NCI-H2107 (cell line): ENCODE measurements around the gene ADAM12.

Experiments used
- DNase-seq: peaks from one replicate; lab custom pipeline; 2025; lab: John Stamatoyannopoulos, UW

ADAM12 gene

DNA sequence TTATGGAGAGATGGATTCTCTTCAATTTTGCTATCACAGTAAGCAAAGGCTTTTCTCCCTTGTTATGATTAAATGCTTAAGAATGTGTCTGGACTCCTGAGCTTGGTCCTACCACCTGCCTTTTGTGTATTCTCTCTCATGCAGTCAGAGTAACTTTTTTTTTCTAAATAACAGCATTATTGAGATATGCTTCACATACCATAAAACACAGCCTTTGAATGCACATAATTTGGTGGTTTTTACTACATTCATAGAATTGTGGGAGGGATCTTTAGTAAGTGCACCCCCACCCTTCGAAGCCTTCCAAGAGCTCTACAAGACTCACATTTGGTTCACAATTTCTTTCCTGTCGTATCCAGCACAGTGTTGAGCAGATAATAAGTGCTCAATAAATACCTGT is 175.5 kb downstream of the ADAM12 start:
- DNase-seq, result no peak

DNA sequence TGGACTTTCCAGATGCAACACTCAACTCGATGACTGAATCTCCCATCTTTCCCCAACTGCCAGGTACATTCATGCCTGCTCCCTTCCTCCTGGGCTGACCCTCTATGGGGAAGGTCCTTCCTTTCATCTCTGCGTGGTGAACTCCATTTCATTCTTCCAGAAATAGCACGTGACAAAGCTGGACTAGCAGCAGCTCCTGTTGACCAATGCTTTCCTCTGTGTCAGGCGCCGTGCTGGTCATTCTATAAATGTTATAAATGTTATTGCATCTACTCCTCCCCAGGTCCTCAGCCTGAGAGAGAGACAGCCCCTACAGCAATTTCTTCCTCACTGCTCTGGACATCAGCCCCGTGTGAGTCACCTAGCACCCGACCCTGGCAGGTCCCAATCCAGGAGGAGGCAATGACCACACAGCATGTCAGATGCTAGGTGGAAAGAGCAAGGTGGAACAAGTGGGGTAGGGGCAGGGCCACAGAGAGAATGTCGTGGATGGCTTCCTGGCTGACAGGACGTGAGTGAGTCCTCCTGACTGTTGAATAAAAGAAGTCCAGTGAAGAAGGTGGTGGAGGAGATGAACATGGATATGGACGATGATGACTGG is 178.1 kb downstream of the ADAM12 start:
- no peak for DNase-seq

DNA sequence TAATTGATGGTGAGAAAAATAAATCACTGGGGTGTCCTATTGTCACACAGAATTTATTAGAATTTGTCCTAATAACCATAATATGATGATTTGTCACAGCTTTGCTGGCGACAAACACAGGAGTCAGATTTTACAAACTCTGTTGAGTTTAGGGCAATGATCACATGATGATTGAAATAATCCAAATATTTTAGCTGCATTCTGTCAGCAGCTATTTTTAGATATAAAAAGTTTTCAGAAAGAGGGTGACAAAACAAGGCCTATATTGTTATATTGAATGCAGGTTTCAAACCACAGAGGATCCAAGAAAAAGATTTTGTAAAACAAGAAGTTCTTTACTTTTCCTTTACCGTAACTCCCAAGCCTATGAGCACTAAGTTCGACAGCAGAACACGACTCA is 178.8 kb downstream of the ADAM12 start:
- no peak for DNase-seq

GRCh38 chr10:126208726-126209302 is 179.5 kb downstream of the ADAM12 start:
- no peak for DNase-seq

GRCh38 chr10:126207851-126208250 is 180.4 kb downstream of the ADAM12 start:
- DNase-seq, result no peak

DNA sequence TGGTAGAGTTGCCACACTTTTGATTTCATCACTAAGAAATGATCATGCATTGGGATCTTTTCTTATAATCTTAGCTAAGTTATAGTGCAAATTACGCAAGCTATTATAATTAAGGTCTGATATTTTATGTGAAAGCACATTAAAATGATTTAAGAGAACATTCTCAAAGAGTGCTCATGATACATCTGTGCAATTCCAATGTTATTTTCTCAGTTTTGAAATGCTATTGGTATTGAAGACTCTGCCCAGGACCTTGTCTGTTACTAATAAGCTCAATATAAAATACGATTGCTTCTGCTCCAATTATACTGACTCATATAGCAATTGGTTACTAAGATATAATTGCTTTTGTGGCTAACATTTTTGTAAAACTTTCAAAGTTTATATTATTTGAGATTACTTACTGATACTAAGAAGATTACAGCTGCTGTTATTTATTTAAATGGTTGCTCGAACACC is 180.9 kb downstream of the ADAM12 start:
- DNase-seq, result no peak

- DNase-seq, result no peak
Observed at GRCh38 chr10:126205486-126206205, 182.6 kb downstream of the ADAM12 start.

DNA sequence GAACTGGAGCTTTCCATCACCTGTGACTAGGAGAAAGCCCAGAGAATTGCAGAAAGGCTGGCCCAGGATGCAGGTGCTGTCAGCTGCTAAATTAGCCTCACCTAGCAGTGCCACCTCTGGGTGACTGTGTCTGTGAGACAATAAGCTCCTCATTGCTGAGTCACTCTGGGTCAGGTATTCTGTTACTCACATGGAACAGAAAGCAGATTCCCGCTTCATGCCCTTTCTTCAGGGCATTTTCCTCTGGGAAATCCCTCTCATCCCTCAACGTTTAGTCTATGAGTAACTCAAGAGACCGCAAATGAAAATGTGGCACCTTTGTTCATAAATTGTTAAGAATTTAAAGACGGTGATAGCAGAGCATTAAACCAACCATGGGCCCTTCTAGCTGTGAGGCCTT is 184.0 kb downstream of the ADAM12 start:
- DNase-seq, result no peak

DNA sequence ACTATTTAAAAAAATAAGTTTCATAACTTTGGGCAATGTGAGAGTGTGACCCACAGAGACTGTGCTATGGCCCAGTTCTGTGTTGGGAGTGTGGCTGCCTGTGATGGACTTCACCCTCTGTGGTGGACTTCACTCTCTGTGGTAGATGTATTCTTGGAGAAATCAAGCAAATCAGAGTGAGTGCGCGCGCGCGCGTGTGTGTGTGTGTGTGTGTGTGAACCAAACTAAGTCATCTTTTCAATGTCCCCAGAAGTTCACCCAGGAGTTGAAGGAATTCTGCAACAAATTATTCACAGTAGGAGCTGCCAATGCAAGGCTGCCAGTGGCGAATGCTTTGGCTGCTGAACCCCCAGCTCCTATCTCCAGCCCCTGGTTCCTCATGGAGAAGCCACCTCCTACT is 184.5 kb downstream of the ADAM12 start:
- no peak for DNase-seq

- no peak for DNase-seq
Observed at GRCh38 chr10:126201603-126202002, 186.7 kb downstream of the ADAM12 start.

DNA sequence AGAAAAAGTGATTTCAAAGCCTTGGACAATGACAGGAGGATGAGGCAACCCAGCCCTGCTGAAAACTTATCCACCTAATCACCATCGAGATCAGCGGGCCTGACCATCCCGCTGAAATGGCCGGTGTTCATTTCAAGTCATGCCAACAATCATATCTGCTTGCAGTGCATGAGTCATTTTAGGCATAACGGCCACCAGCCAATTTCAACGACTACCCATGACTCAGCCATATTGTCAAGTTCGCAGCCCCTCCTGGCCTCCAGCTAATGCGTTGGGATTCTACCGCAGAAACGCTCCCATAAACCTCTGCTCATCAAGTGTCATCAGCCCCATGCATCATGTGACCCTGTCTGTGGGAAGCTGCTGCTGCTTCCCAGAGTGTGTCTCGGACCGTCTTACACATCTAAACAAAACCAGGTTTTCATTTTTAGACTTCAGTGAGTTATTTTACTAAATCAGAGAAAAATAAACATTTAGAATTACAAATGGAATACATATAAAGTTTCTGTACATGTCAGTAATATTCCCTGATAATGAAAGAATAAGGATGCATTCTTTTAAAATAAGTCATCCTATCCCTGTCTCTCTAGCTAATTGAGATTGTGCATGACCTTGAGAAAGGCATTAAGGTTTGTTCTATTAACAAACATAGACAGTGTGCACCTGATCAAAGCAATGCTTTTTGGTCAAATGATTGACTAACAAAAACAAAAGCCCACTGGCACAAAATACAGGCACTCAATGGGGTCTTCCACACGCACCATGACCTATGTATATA is 188.9 kb downstream of the ADAM12 start:
- DNase-seq, result no peak

- DNase-seq, result no peak
Observed at GRCh38 chr10:126198681-126199080, 189.6 kb downstream of the ADAM12 start.

DNA sequence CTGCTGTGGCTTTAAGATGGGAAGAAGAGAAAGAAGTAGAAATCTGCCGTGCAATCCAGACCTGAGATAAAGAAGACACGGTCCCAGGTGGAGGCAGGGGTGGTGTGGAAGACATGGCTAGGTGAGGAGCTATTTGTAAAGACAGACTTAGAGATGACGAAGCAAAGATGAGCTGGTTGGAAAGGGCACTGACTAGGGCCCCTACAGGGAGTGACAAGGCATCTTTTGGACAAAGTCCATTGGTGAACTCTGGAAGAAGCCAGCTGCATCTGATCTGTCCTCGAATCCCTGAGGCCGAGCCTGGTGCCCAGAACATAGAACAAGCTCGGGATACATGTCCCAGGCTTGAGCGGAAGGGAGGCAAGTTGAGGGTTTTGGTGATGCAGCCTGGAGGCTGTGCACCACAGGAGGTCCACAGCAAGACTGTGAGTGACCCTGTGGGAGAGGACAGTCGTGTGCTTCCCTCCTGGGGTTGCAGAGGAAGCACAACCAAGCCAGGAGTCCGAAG is 191.2 kb downstream of the ADAM12 start:
- no peak for DNase-seq

GRCh38 chr10:126196281-126196680 is 192.0 kb downstream of the ADAM12 start:
- no peak for DNase-seq

- DNase-seq, result no peak
Observed at GRCh38 chr10:126191192-126191591, 197.1 kb downstream of the ADAM12 start.

DNA sequence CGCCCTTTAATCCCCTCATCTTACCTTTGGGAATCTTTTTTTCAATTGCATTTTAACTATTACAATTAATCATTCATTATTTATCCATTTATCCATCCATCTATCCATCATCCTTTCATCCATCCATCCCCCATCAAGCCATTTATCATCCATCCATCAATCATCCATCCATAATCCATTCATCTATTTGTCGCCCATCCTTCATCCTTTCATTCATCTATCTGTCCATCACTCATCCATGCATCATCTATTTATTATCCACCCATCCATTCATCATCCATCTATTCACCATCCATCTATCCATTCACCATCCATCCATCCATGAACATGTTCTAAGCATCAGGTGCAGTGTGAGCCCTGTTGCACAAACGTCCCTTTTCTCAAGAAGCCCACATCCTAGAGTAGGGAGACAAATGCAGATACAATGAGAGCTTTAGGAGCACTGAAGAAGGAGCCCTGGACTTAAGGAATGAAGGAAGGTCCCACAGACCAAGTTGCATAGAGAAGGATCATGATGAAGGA is 199.5 kb downstream of the ADAM12 start:
- DNase-seq, result no peak

- no peak for DNase-seq
Observed at GRCh38 chr10:126187399-126187798, 200.9 kb downstream of the ADAM12 start.

DNA sequence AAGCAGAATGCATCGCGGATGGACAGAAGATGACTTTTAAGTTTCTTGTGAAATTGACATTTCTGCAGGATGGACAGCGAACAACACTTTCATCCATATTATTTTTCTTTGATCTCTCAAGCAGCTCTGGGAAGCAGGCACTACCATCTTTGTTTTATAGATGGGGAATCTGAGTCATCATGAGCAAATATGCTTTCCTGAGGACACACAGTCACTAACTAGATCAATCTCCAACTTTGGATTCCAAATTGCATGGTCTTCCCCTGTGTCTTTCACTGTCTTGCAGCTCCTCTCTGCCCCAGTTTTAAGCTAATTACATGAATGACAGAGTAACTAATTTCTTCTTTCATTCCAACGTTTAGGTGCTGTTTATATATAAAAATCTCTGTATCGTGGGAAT is 201.5 kb downstream of the ADAM12 start:
- DNase-seq, result no peak

DNA sequence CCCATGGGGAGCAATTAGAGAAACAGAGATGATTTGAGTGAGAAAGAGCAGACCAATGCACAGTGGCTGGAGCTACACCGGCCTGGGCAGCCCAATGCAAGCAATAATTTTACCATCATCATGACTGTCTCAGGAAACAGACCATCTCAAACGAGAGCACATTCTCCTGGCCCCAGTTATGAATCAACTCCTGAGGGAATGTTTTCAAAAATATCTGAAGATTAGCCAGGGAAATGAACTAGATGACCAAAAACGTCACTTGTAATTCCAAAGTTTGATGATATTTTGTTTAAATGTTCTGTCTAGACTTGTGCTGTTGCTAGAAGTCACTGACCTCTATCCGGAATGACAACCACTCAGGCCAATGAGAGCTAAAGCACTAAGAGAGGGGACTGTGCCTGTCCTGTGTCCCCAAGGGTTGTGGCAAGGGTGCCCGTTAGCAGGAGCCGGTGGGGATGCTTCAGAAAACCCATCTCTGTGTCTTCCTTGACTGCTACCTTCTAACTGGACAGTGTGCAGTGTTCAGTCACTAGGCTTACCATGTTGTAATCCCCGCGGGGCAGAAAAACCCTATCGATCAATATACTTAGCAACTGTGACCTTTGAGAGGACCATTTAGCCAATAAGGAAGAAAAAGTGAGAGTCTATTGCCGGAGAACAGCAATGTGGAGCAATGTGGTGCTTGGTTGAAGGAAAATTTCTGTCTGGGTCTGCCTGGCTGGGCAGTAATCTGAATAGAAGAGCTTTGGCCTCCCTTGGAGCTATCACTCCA is 202.4 kb downstream of the ADAM12 start:
- DNase-seq, result no peak

DNA sequence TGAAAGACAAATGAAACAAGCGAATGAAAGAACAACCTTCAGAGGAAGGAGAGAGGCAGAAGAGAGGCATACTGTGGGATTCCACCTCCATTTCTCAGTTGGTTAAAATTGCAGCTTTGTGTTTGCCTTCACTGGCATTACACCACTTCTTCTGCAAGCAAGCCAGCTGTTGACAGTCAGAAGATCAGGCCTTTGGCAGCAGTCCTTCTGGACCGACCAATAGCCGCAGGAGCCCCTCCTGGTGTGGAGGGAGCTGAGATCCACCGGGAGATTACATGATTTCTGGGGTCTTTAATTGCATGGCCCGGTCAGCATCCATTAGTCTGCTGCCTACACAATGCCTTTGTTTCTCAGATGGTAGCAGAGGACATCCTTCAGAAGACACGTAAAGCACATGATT is 206.7 kb downstream of the ADAM12 start:
- DNase-seq, result no peak

DNA sequence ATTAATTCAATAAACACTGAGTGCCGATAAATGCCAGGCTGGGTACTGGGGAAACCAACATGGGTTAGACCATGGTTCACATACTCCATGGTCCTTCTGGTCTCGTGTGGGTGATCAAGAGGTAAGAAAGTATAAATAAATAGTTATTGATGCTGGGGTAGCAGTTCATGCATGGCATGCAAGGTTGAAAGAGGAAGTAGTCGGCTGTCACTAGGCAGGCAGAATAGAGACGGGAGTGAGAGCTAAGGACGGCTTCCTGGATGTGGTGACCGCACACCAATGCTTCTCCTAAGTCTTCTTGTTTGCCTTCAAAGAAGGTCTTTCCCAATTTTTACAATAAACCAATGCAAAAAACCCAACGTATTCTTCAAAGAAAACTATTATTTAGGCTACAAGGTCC is 208.6 kb downstream of the ADAM12 start:
- no peak for DNase-seq
